ENCODE results near the gene TTPAL.

DNA sequence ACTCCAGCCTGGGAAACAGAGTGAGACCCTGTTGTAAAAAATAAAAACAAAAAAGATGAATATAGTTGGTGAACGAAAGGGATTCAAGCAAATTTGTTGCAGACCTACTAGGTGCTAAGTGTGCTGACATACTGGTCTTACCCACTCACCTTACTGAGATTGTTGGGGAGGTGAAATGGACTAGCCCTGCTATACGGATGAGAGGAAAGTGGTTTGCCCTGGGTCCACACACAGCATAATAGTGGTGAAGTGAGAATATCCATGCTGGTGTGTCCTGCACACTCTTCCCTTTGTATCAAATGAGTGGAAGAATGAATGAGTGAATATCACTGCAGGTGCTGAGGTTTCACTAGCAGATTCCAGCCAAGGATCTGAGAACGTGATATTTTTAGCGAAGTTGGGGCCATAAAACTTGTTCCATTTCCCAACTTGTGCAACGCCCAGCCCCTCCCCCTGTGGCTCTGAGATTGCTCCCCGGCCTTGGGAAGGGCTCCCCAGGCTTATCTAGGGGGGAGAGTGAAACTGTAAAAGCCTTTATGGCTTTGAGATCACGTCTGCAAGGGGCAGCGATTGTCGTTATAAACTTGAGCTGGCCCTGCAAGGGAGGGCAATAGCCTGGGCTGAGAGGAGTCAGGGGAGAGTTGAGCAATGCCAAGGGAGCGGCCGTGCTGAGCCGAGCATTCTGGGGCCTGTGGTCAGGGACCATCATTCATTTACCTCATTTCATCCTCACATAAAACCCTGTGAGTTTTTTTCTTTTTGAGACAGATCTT lies 33.2 kb upstream of the TTPAL start:
- TF ChIP-seq, protein P1, sequence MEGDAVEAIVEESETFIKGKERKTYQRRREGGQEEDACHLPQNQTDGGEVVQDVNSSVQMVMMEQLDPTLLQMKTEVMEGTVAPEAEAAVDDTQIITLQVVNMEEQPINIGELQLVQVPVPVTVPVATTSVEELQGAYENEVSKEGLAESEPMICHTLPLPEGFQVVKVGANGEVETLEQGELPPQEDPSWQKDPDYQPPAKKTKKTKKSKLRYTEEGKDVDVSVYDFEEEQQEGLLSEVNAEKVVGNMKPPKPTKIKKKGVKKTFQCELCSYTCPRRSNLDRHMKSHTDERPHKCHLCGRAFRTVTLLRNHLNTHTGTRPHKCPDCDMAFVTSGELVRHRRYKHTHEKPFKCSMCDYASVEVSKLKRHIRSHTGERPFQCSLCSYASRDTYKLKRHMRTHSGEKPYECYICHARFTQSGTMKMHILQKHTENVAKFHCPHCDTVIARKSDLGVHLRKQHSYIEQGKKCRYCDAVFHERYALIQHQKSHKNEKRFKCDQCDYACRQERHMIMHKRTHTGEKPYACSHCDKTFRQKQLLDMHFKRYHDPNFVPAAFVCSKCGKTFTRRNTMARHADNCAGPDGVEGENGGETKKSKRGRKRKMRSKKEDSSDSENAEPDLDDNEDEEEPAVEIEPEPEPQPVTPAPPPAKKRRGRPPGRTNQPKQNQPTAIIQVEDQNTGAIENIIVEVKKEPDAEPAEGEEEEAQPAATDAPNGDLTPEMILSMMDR (conservative IDR thresholded peaks at IDR 0.05 in 1 of 2, IDR thresholded peaks at IDR 0.05 in 1 of 2; ENCODE audit: low read depth in 1 of 2, low read length in 2 of 2) = no peak
- no peak for TF ChIP-seq EZH2 (IDR thresholded peaks at IDR 0.05; ENCODE audit: low read length, missing control alignments)

All from fibroblast of lung (primary cell).